Thyroid gland (tissue), 4 donors: ENCODE measurements around the gene PRMT7.

Experiments
- CTCF ChIP-seq, 6 experiments: fragments of 200-600 bp in 3 of 6; fragments of 450-650 bp in 3 of 6; sonication (generic) in 3 of 6; IDR thresholded peaks; one replicate each; pipeline ENCODE4 v1.5.1; 2016 to 2019; ENCODE audit warnings: antibody characterized with exemption in 6 of 6, mild to moderate bottlenecking in 2 of 6, inconsistent platforms in 1 of 6, moderate library complexity in 1 of 6
- POLR2A ChIP-seq, 2 donors: fragments of 450-650 bp; IDR thresholded peaks; one replicate each; pipeline ENCODE4 v1.6.1; 2017; ENCODE audit warnings: antibody characterized with exemption in 2 of 2, mild to moderate bottlenecking in 2 of 2, moderate library complexity in 1 of 2

- TF ChIP-seq CTCF (IDR thresholded peaks at IDR 0.05) (no peak), POLR2A (IDR thresholded peaks at IDR 0.05) (no peak)
These were observed 91.9 kb downstream of the PRMT7 start for GRCh38 chr16:68402748-68403040.
